ENCODE data around the gene APOL5. TPM values are rescaled to one million over a fixed set of nuclear protein-coding genes. Genes with fewer than 3 reads are reported as not detected.

Gene APOL5
- total and polyA plus RNA-seq, 7 donors: not detected

DNA sequence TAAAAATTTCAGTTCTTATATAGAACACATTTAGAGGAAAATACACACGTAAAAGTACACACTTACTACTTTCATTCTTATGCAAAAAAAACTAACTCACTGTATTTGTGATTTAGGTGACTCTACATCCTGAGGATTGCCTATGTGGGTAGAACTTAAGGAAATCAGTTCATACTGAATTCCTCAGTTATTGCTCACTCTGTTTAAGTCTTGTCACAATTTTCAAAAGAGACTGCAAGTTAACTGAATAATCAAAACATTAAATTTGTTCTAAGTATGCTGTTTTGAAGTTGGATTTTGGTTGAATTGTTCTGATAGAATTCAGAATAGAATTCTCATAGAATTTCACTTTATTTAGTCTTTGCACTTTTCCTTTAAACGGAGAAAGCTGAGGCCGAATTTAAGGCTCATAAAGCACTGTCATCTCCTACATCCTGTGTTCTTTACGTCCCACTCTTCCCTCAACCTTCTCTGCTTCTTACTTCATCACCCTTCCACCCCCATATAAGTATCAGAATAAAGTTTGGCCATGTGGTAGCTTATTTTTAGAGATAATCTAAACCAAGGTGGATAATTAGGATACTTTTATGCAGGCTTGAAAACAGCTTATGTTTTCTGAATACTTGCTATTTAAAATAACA lies 59.8 kb downstream of the APOL5 start:
- peaks cover 0 to 78% (median 54%) of the 10 kb centered on the region in 4 donors for H3K4me1 ChIP-seq
- TF ChIP-seq EP300 (IDR thresholded peaks at IDR 0.05): no peak
- TF ChIP-seq, protein P1, sequence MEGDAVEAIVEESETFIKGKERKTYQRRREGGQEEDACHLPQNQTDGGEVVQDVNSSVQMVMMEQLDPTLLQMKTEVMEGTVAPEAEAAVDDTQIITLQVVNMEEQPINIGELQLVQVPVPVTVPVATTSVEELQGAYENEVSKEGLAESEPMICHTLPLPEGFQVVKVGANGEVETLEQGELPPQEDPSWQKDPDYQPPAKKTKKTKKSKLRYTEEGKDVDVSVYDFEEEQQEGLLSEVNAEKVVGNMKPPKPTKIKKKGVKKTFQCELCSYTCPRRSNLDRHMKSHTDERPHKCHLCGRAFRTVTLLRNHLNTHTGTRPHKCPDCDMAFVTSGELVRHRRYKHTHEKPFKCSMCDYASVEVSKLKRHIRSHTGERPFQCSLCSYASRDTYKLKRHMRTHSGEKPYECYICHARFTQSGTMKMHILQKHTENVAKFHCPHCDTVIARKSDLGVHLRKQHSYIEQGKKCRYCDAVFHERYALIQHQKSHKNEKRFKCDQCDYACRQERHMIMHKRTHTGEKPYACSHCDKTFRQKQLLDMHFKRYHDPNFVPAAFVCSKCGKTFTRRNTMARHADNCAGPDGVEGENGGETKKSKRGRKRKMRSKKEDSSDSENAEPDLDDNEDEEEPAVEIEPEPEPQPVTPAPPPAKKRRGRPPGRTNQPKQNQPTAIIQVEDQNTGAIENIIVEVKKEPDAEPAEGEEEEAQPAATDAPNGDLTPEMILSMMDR (IDR thresholded peaks at IDR 0.05): no peak
- TF ChIP-seq POLR2A (IDR thresholded peaks at IDR 0.05): no peak
- no peak for TF ChIP-seq POLR2AphosphoS5 (IDR thresholded peaks at IDR 0.05)
- WGBS, 2 donors: 86 to 89% methylated on average over 4 of the region's 4 CpGs

More for the DNA sequence above, 59.8 kb downstream of the APOL5 start:
- Histone ChIP-seq H3K9me3 (no peaks in the 10 kb centered on the region), H3K27ac (no peak overlapping the region), H3K27me3 (no peaks in the 10 kb centered on the region), H3K4me3 (no peak overlapping the region), H3K36me3 (peaks cover 6 to 10% (median 8%) of the 10 kb centered on the region in 4 donors)
- intact Hi-C loops (cut with DNase I): no loop called here
- DNase-seq: no peak

Other genes starting within 250 kb of the APOL5 start
- 10 to 100 TPM in 3 of 4 donors, 1 to 10 TPM in 1; 6.6 to 22.8 (median 13.7) TPM for gene RASD2, start 177.0 kb upstream of the APOL5 start, total RNA-seq
- gene RASD2, start 177.0 kb upstream of the APOL5 start, polyA plus RNA-seq: 10 to 100 TPM in 2 of 3 donors, 1 to 10 TPM in 1; 8.4 to 20.6 (median 12.0) TPM
- gene MB, start 100.5 kb upstream of the APOL5 start, total RNA-seq: 10 to 100 TPM in 1 of 4 donors, 1 to 10 TPM in 1, under 1 TPM in 1, not detected in 1; 0.68 to 12.8 (median 1.9) TPM
- gene MB, start 100.5 kb upstream of the APOL5 start, polyA plus RNA-seq: 10 to 100 TPM in 2 of 3 donors, 1 to 10 TPM in 1; 7.9 to 84.7 (median 59.4) TPM
- gene APOL6, start 69.4 kb upstream of the APOL5 start, total RNA-seq: 10 to 100 TPM; 15.8 to 28.2 (median 17.0) TPM
- 10 to 100 TPM in 1 of 3 donors, 1 to 10 TPM in 2; 4.2 to 24.3 (median 7.9) TPM for gene APOL6, start 69.4 kb upstream of the APOL5 start, polyA plus RNA-seq